ENCODE measurements around the gene PPP1R26. TPM values are rescaled to one million over a fixed set of nuclear protein-coding genes. Genes with fewer than 3 reads are reported as not detected.

The PPP1R26 gene
- total and polyA plus RNA-seq, 2 of the 13 experiments (the other 11 are each of a cell fraction or from before 2014, with no cell fraction given) = 8.6 to 11.6 TPM

DNA sequence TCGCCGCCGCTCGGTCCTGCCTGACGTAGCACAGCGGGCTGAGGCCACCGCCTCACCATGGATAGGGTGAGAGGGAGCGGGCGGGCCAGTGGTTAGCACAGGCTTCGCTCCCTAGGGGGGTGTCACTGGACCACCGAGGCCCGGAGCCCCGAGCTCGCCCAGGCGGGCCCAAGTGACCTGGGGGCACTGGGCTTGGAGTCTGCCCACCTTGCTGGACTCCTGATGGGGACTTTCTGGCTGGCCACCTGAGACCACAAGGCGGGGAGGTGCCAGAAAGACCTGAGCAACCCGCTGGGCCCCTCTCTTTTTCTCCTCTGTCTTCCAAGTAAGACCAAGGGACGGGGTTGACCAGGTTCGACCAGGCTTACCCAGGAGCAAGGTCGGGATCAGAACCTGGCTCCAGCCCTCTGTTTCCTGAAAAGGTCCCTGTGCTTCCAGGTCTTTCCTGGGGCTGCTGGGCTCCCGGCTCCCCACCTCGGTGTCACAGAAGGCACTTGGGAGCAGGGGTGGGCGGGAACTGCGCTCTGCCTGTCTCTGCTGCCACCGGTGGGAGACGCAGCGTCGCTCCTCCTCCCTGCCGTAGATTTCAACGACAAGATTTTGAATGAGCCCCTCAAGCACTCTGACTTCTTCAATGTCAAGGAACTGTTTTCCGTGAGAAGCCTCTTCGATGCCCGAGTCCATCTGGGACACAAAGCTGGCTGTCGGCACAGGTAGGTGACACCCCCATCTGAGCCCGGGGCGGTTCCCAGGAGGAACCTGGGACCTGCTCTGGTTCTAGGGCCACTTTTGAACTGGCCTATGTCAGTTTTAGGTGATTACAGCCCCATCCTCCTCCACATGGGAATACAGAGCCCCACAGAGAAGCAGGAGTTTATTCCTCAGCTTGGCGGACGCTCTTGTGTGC, 21.9 kb downstream of the PPP1R26 start (continued):
- TF ChIP-seq, protein P1, sequence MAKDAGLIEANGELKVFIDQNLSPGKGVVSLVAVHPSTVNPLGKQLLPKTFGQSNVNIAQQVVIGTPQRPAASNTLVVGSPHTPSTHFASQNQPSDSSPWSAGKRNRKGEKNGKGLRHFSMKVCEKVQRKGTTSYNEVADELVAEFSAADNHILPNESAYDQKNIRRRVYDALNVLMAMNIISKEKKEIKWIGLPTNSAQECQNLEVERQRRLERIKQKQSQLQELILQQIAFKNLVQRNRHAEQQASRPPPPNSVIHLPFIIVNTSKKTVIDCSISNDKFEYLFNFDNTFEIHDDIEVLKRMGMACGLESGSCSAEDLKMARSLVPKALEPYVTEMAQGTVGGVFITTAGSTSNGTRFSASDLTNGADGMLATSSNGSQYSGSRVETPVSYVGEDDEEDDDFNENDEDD (CRISPR knock-in tag; IDR thresholded peaks at IDR 0.05; ENCODE audit: borderline replicate concordance) = no peak
- TF ChIP-seq, protein P2, sequence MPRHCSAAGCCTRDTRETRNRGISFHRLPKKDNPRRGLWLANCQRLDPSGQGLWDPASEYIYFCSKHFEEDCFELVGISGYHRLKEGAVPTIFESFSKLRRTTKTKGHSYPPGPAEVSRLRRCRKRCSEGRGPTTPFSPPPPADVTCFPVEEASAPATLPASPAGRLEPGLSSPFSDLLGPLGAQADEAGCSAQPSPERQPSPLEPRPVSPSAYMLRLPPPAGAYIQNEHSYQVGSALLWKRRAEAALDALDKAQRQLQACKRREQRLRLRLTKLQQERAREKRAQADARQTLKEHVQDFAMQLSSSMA (CRISPR knock-in tag; IDR thresholded peaks at IDR 0.05) = no peak
- TF ChIP-seq, protein P3, sequence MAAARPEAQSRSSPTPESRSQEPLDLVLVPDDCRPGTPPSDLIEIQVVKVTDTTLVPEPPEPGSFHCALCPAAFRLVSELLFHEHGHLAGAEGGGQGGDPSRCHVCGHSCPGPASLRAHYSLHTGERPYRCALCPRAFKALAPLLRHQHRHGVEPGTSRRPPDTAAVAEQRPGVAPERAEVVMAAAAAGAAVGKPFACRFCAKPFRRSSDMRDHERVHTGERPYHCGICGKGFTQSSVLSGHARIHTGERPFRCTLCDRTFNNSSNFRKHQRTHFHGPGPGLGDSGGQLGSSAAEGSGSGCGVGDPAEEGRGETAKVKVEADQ (CRISPR knock-in tag; IDR thresholded peaks at IDR 0.05; ENCODE audit: borderline replicate concordance) = no peak
- no peak for TF ChIP-seq ZNF652 (CRISPR knock-in tag; IDR thresholded peaks at IDR 0.05; ENCODE audit: borderline replicate concordance, low read depth)
- no peak for TF ChIP-seq CENPT (CRISPR knock-in tag; IDR thresholded peaks at IDR 0.05; ENCODE audit: low read depth)
- TF ChIP-seq CAMTA2 (CRISPR knock-in tag; IDR thresholded peaks at IDR 0.05; ENCODE audit: borderline replicate concordance) = no peak; the same call in 1 of the 2 replicates
- TF ChIP-seq KLF11 (CRISPR knock-in tag; IDR thresholded peaks at IDR 0.05) = no peak
- TF ChIP-seq, protein P4, sequence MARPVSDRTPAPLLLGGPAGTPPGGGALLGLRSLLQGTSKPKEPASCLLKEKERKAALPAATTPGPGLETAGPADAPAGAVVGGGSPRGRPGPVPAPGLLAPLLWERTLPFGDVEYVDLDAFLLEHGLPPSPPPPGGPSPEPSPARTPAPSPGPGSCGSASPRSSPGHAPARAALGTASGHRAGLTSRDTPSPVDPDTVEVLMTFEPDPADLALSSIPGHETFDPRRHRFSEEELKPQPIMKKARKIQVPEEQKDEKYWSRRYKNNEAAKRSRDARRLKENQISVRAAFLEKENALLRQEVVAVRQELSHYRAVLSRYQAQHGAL (CRISPR knock-in tag; IDR thresholded peaks at IDR 0.05; ENCODE audit: not compliant biosample characterization) = no peak
- no peak for TF ChIP-seq ZSCAN20 (CRISPR knock-in tag; IDR thresholded peaks at IDR 0.05; ENCODE audit: borderline replicate concordance)
- no peak for TF ChIP-seq MEIS1 (CRISPR knock-in tag; IDR thresholded peaks at IDR 0.05; ENCODE audit: borderline replicate concordance)
- TF ChIP-seq ZNF207 (IDR thresholded peaks at IDR 0.05; ENCODE audit: borderline replicate concordance) = no peak
- no peak for TF ChIP-seq MTA3 (CRISPR knock-in tag; IDR thresholded peaks at IDR 0.05)
- TF ChIP-seq ZSCAN22 (CRISPR knock-in tag; IDR thresholded peaks at IDR 0.05) = no peak
- TF ChIP-seq, protein P5, sequence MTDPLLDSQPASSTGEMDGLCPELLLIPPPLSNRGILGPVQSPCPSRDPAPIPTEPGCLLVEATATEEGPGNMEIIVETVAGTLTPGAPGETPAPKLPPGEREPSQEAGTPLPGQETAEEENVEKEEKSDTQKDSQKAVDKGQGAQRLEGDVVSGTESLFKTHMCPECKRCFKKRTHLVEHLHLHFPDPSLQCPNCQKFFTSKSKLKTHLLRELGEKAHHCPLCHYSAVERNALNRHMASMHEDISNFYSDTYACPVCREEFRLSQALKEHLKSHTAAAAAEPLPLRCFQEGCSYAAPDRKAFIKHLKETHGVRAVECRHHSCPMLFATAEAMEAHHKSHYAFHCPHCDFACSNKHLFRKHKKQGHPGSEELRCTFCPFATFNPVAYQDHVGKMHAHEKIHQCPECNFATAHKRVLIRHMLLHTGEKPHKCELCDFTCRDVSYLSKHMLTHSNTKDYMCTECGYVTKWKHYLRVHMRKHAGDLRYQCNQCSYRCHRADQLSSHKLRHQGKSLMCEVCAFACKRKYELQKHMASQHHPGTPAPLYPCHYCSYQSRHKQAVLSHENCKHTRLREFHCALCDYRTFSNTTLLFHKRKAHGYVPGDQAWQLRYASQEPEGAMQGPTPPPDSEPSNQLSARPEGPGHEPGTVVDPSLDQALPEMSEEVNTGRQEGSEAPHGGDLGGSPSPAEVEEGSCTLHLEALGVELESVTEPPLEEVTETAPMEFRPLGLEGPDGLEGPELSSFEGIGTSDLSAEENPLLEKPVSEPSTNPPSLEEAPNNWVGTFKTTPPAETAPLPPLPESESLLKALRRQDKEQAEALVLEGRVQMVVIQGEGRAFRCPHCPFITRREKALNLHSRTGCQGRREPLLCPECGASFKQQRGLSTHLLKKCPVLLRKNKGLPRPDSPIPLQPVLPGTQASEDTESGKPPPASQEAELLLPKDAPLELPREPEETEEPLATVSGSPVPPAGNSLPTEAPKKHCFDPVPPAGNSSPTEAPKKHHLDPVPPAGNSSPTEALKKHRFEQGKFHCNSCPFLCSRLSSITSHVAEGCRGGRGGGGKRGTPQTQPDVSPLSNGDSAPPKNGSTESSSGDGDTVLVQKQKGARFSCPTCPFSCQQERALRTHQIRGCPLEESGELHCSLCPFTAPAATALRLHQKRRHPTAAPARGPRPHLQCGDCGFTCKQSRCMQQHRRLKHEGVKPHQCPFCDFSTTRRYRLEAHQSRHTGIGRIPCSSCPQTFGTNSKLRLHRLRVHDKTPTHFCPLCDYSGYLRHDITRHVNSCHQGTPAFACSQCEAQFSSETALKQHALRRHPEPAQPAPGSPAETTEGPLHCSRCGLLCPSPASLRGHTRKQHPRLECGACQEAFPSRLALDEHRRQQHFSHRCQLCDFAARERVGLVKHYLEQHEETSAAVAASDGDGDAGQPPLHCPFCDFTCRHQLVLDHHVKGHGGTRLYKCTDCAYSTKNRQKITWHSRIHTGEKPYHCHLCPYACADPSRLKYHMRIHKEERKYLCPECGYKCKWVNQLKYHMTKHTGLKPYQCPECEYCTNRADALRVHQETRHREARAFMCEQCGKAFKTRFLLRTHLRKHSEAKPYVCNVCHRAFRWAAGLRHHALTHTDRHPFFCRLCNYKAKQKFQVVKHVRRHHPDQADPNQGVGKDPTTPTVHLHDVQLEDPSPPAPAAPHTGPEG (CRISPR knock-in tag; IDR thresholded peaks at IDR 0.05) = no peak

Measured in HepG2 (cell line).